AG04450 (cell line): ENCODE results near the gene GPR4. TPM values are rescaled to one million over a fixed set of nuclear protein-coding genes. Genes with fewer than 3 reads are reported as not detected.
A peak's percentile ranks its signal among the peaks of the same experiment; 100 is the strongest.

Experiments
- CTCF ChIA-PET: fragments of 300-600, 350-600 bp; formaldehyde crosslinking; extraction: SDS; loops from one replicate; lab custom pipeline; 2022; ENCODE audit warnings: antibody characterized with exemption, inconsistent platforms; lab: Charles Lee
- POLR2A ChIA-PET: fragments of 350-600 bp; formaldehyde crosslinking; extraction: SDS; loops from one replicate; lab custom pipeline; 2021; ENCODE audit warnings: antibody characterized with exemption, inconsistent platforms; lab: Yijun Ruan, JAX
- DNase-seq: peaks from one replicate; pipeline ENCODE4 v3.0.0-alpha.2; 2011; ENCODE audit warnings: low read depth, low spot score
- H3K27ac ChIP-seq: one replicate; pipeline ENCODE4 v1.5.1; 2012; ENCODE audit warnings: low read depth, low read length, control low read depth
- H3K27me3 ChIP-seq: one replicate; pipeline ENCODE4 v1.6.0; 2012; ENCODE audit warnings: low read length; ENCODE audit not compliant: control insufficient read depth, insufficient read depth
- H3K4me3 ChIP-seq: 2 replicates; pipeline ENCODE4 v1.5.1; 2011; ENCODE audit warnings: mild to moderate bottlenecking, low read depth, low read length, control low read depth
- H3K9me3 ChIP-seq: 2 replicates; pipeline ENCODE4 v1.5.1; 2012; ENCODE audit warnings: low read length; ENCODE audit not compliant: control insufficient read depth, insufficient read depth
- CTCF ChIP-seq: IDR thresholded peaks from 2 replicates; pipeline ENCODE4 v1.5.1; 2011; ENCODE audit warnings: low read depth, low read length, control low read depth, inconsistent platforms
- polyA plus RNA-seq: library from polyadenylated mRNA; depleted of rRNA; stranded (reverse); fragments of >200 nt; gene quantifications from 2 replicates; pipeline ENCODE4 v1.2.3, GENCODE V29; 2011

The GPR4 gene
- polyA plus RNA-seq, 1 experiment, result not detected

GRCh38 chr19:45613926-45614725 is 12.1 kb upstream of the GPR4 start:
- no peak overlapping the region for H3K4me3 ChIP-seq
- DNase-seq, result peak; percentile 55
- ChIA-PET CTCF (interaction anchor here (2.0 to 2.5 kb wide), 2 partner anchors 28 to 29 kb away, joined by 4 to 11 read pairs; no protein-coding TSS in a partner anchor), POLR2A (interaction anchor here (0.6 to 1.0 kb wide), 5 partner anchors 16 to 801 kb away, joined by 3 to 4 read pairs (median 4); partner anchors contain the start of genes OPA3 and SIX5)
- H3K9me3 ChIP-seq, result peaks cover 6% of the 10 kb centered on the region; the same call in 1 of the 2 replicates
- H3K27me3 ChIP-seq, result no peaks in the 10 kb centered on the region
- peak overlapping the region; percentile 88 for H3K27ac ChIP-seq
- TF ChIP-seq CTCF, result no peak

GRCh38 chr19:45608948-45609347 is 6.9 kb upstream of the GPR4 start:
- H3K27me3 ChIP-seq, result no peaks in the 10 kb centered on the region
- H3K4me3 ChIP-seq, result no peak overlapping the region
- ChIA-PET CTCF (no interaction called here), POLR2A (interaction anchor here (1.1 kb wide), 1 partner anchor 33 kb away, joined by 3 read pairs; no protein-coding TSS in a partner anchor)
- TF ChIP-seq CTCF, result no peak
- no peak overlapping the region for H3K27ac ChIP-seq
- no peaks in the 10 kb centered on the region for H3K9me3 ChIP-seq
- DNase-seq, result no peak

GRCh38 chr19:45607071-45608029 is 5.3 kb upstream of the GPR4 start:
- Histone ChIP-seq H3K9me3 (no peaks in the 10 kb centered on the region), H3K27ac (no peak overlapping the region), H3K4me3 (peak overlapping the region; percentile 41), H3K27me3 (peaks cover 4% of the 10 kb centered on the region)
- peak; percentile 94 for TF ChIP-seq CTCF
- DNase-seq, result peak; percentile 30
- CTCF ChIA-PET, result interaction anchor here (0.6 to 3.3 kb wide), 4 partner anchors 31 to 73 kb away, joined by 3 to 16 read pairs (median 4); no protein-coding TSS in a partner anchor
- POLR2A ChIA-PET, result interaction anchor here (0.9 kb wide), 1 partner anchor 34 kb away, joined by 3 read pairs; no protein-coding TSS in a partner anchor

GRCh38 chr19:45601115-45601514 is 897 bp downstream of the GPR4 start:
- no peak overlapping the region for H3K27ac ChIP-seq
- TF ChIP-seq CTCF, result no peak
- H3K27me3 ChIP-seq, result peaks cover 44% of the 10 kb centered on the region
- no peak for DNase-seq
- ChIA-PET CTCF (interaction anchor here (0.9 to 1.4 kb wide), 2 partner anchors 41 to 43 kb away, joined by 3 read pairs; no protein-coding TSS in a partner anchor), POLR2A (no interaction called here)
- no peak overlapping the region for H3K4me3 ChIP-seq
- no peaks in the 10 kb centered on the region; the same call in 1 of the 2 replicates for H3K9me3 ChIP-seq
